Tibial nerve (tissue), 4 donors: ENCODE results near the gene DNAJC1. TPM values are rescaled to one million over a fixed set of nuclear protein-coding genes. Genes with fewer than 3 reads are reported as not detected.

Experiments used
- DNase-seq, 2 donors: peaks; one replicate each; pipeline ENCODE4 v3.0.0-alpha.2; 2019; ENCODE audit warnings: low spot score in 2 of 2
- H3K27ac ChIP-seq, 4 donors: fragments of 200-600 bp; sonication (generic) in 3 of 4; one replicate each; pipeline ENCODE4 v1.5.1; 2017 to 2019; ENCODE audit warnings: mild to moderate bottlenecking in 1 of 4
- H3K27me3 ChIP-seq, 2 donors: fragments of 200-600 bp; sonication (generic) in 1 of 2; one replicate each; pipeline versions ENCODE4 v1.5.1 to v1.6.0; 2017 to 2019
- H3K36me3 ChIP-seq, 3 donors: fragments of 200-600 bp; sonication (generic); one replicate each; pipeline ENCODE4 v1.5.1; 2018 to 2019
- H3K4me1 ChIP-seq, 4 donors: fragments of 200-600 bp; sonication (generic) in 3 of 4; one replicate each; pipeline ENCODE4 v1.5.1; 2017 to 2019
- H3K4me3 ChIP-seq, 4 donors: fragments of 200-600 bp; sonication (generic) in 3 of 4; one replicate each; pipeline ENCODE4 v1.5.1; 2017 to 2019; ENCODE audit warnings: mild to moderate bottlenecking in 1 of 4, moderate library complexity in 1 of 4
- H3K9me3 ChIP-seq, 4 donors: fragments of 200-600 bp; sonication (generic) in 3 of 4; one replicate each; pipeline ENCODE4 v1.5.1; 2017 to 2019
- CTCF ChIP-seq, 5 experiments: fragments of 200-600 bp in 3 of 5; fragments of 450-650 bp in 2 of 5; sonication (generic) in 3 of 5; IDR thresholded peaks; one replicate each; pipeline ENCODE4 v1.5.1; 2016 to 2019; ENCODE audit warnings: antibody characterized with exemption in 5 of 5, mild to moderate bottlenecking in 3 of 5, moderate library complexity in 2 of 5
- EP300 ChIP-seq, 2 donors: sonication (generic); formaldehyde crosslinking; IDR thresholded peaks; one replicate each; pipeline ENCODE4 v1.6.1; 2017; ENCODE audit warnings: antibody characterized with exemption in 2 of 2, mild to moderate bottlenecking in 1 of 2
- POLR2A ChIP-seq, 2 donors: fragments of 450-650 bp; IDR thresholded peaks; one replicate each; pipeline ENCODE4 v1.6.1; 2017; ENCODE audit warnings: antibody characterized with exemption in 2 of 2, mild to moderate bottlenecking in 2 of 2, moderate library complexity in 2 of 2
- WGBS, 2 donors: methylation state at CpG; one replicate each; pipeline ENCODE4 v1.1.5; 2018; 5-methylcytosine and 5-hydroxymethylcytosine counted together
- total RNA-seq, 4 donors: library from RNA; depleted of rRNA; stranded (reverse); fragments of >200 nt; gene quantifications; one replicate each; pipeline ENCODE4 v1.1.0, GENCODE V29; 2016

Gene DNAJC1
- total RNA-seq, 4 donors from 2014 or later: 71.7 to 112 (median 82.9) TPM

- TF ChIP-seq CTCF (IDR thresholded peaks at IDR 0.05): no peak
- TF ChIP-seq POLR2A (IDR thresholded peaks at IDR 0.05): no peak
- TF ChIP-seq EP300 (IDR thresholded peaks at IDR 0.05): no peak
- Histone ChIP-seq H3K27ac (no peak overlapping the region), H3K4me1 (no peaks in the 10 kb centered on the region), H3K4me3 (no peak overlapping the region), H3K36me3 (peaks cover 0 to 40% (median 0%) of the 10 kb centered on the region in 3 donors), H3K9me3 (no peaks in the 10 kb centered on the region), H3K27me3 (no peaks in the 10 kb centered on the region)
- no peak for DNase-seq
- WGBS, 2 donors: 93 to 95% methylated on average over 5 of the region's 5 CpGs
Observed at GRCh38 chr10:21801609-21802008, 201.9 kb downstream of the DNAJC1 start.

- Histone ChIP-seq H3K27me3 (no peaks in the 10 kb centered on the region), H3K4me1 (no peaks in the 10 kb centered on the region), H3K9me3 (peaks cover 0 to under 1% (median 0%) of the 10 kb centered on the region in 4 donors), H3K4me3 (no peak overlapping the region), H3K36me3 (peaks cover 0 to 42% (median 0%) of the 10 kb centered on the region in 3 donors), H3K27ac (no peak overlapping the region)
- no peak for DNase-seq
- WGBS, 2 donors: 86 to 88% methylated on average over 5 of the region's 5 CpGs
- no peak for TF ChIP-seq CTCF (IDR thresholded peaks at IDR 0.05)
- no peak for TF ChIP-seq EP300 (IDR thresholded peaks at IDR 0.05)
- no peak for TF ChIP-seq POLR2A (IDR thresholded peaks at IDR 0.05)
Observed at GRCh38 chr10:21797984-21798765, 205.4 kb downstream of the DNAJC1 start.

GRCh38 chr10:21797533-21797932, 206.0 kb downstream of the DNAJC1 start:
- Histone ChIP-seq H3K27ac (no peak overlapping the region), H3K27me3 (no peaks in the 10 kb centered on the region), H3K9me3 (peaks cover 0 to 6% (median 0%) of the 10 kb centered on the region in 4 donors), H3K36me3 (peaks cover 0 to 40% (median 0%) of the 10 kb centered on the region in 3 donors), H3K4me1 (no peaks in the 10 kb centered on the region), H3K4me3 (no peak overlapping the region)
- no peak for DNase-seq
- 95% methylated on average over 3 of the region's 3 CpGs for WGBS, 2 donors
- no peak for TF ChIP-seq EP300 (IDR thresholded peaks at IDR 0.05)
- TF ChIP-seq POLR2A (IDR thresholded peaks at IDR 0.05): no peak
- no peak for TF ChIP-seq CTCF (IDR thresholded peaks at IDR 0.05)

- H3K9me3 ChIP-seq: peaks cover 0 to 18% (median 5%) of the 10 kb centered on the region in 4 donors
- H3K27me3 ChIP-seq: no peaks in the 10 kb centered on the region
- WGBS, 2 donors: 93 to 99% methylated on average over 2 of the region's 2 CpGs
Observed at GRCh38 chr10:21791276-21791675, 212.3 kb downstream of the DNAJC1 start.

More at GRCh38 chr10:21791276-21791675, 212.3 kb downstream of the DNAJC1 start:
- DNase-seq: no peak
- TF ChIP-seq CTCF (IDR thresholded peaks at IDR 0.05) (no peak), EP300 (IDR thresholded peaks at IDR 0.05) (no peak), POLR2A (IDR thresholded peaks at IDR 0.05) (no peak)
- no peak overlapping the region for H3K4me3 ChIP-seq
- H3K27ac ChIP-seq: no peak overlapping the region
- H3K4me1 ChIP-seq: no peaks in the 10 kb centered on the region
- peaks cover 0 to 9% (median 0%) of the 10 kb centered on the region in 3 donors for H3K36me3 ChIP-seq
